ENCODE measurements around the gene AKR7A2. TPM values are rescaled to one million over a fixed set of nuclear protein-coding genes. Genes with fewer than 3 reads are reported as not detected.
"Not testable (repeated sequence)": the region's sequence is repeated elsewhere in the genome, so short reads cannot be mapped to it uniquely, and the experiment has no call there.

Gene AKR7A2
- total and polyA plus RNA-seq, 2 donors, result 45.6 to 53.1 TPM

DNA sequence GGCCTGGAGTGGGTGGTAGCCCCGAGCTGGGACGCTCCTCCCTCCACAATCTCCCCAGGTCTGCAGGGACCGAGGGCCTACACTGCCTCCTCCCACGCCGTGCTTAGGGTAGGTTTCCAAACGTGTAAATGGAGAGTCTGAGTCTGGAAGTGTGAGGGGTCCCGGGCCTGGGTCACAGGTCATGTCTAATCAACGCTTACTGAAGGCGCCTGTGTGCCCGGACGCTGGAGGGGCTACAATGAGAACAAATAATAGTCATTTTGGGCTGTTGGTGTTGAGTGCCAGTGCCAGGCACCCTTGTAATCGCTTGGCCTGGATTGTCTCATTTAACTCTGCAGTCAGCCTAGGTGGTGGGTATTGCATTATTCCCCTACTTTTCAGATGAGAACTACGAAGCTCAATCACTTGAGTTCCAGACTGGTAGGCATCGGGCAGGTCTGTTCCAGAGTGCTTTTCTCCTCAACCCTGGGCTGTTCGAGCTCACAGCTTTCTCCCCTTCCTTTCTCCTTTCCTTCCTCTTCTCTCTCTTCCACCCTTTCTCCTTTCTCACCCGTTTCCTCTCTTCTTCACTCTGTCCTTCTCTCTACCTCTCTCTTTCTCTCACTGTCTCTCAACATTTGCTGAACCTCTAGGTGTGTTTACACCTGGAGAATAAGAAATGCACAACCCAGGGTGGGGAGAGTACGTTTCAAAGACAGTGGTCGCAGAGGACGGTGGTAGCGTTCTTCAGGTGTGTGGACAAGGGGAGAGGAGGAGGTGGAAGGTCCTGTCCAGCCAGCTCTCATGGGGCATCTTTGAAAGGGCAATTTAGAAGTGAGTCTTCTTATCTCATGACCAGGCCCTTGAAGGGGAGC is 1.1 kb upstream of the AKR7A2 start:
- DNase-seq (ENCODE audit: extremely low spot score), result no peak
- Histone ChIP-seq H3K4me3 (ENCODE audit: low read depth, low read length) (peak overlapping the region; percentile 68), H3K27ac (ENCODE audit: low read depth) (peak overlapping the region; percentile 38), H3K4me1 (ENCODE audit: insufficient read depth) (no peaks in the 10 kb centered on the region), H3K36me3 (ENCODE audit: insufficient read depth) (peaks cover 3% of the 10 kb centered on the region)
- WGBS, result 41% methylated on average over 20 of the region's 20 CpGs

GRCh38 chr1:19311503-19311930 is 427 bp downstream of the AKR7A2 start:
- no peaks in the 10 kb centered on the region for H3K36me3 ChIP-seq (ENCODE audit: insufficient read depth)
- no peak overlapping the region for H3K27ac ChIP-seq (ENCODE audit: low read depth)
- no peak for DNase-seq (ENCODE audit: extremely low spot score)
- H3K4me1 ChIP-seq (ENCODE audit: insufficient read depth), result no peaks in the 10 kb centered on the region
- peak overlapping the region; percentile 68 for H3K4me3 ChIP-seq (ENCODE audit: low read depth, low read length)
- WGBS, result 1% methylated on average over 29 of the region's 29 CpGs

GRCh38 chr1:19310720-19311502 is 1.0 kb downstream of the AKR7A2 start:
- Histone ChIP-seq H3K27ac (ENCODE audit: low read depth) (no peak overlapping the region), H3K36me3 (ENCODE audit: insufficient read depth) (no peaks in the 10 kb centered on the region), H3K4me1 (ENCODE audit: insufficient read depth) (no peaks in the 10 kb centered on the region), H3K4me3 (ENCODE audit: low read depth, low read length) (peak overlapping the region; percentile 68)
- WGBS, result 45% methylated on average over 13 of the region's 13 CpGs
- no peak for DNase-seq (ENCODE audit: extremely low spot score)

DNA sequence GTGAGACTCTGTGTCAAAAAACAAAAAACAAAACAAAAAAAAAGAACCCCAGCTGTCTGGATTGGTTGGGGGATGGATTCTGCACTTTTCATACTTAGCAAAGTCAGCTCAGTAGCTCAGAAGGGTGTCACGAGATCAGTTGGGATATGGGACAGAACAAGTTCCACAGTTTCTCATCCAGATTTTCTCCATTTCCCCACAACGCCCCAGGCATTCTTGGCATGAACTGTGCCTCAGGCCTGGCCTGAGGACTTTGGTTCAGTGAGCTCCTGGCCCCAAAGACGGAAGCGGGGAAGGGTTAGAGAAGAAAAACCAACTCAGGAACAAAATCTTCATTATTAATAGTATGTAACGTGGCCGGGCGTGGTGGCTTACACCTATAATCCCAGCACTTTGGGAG is 1.9 kb downstream of the AKR7A2 start:
- 89% methylated on average over 7 of the region's 7 CpGs for WGBS
- no peaks in the 10 kb centered on the region for H3K4me1 ChIP-seq (ENCODE audit: insufficient read depth)
- no peaks in the 10 kb centered on the region for H3K36me3 ChIP-seq (ENCODE audit: insufficient read depth)
- H3K27ac ChIP-seq (ENCODE audit: low read depth), result no peak overlapping the region
- H3K4me3 ChIP-seq (ENCODE audit: low read depth, low read length), result no peak overlapping the region
- DNase-seq (ENCODE audit: extremely low spot score), result no peak

DNA sequence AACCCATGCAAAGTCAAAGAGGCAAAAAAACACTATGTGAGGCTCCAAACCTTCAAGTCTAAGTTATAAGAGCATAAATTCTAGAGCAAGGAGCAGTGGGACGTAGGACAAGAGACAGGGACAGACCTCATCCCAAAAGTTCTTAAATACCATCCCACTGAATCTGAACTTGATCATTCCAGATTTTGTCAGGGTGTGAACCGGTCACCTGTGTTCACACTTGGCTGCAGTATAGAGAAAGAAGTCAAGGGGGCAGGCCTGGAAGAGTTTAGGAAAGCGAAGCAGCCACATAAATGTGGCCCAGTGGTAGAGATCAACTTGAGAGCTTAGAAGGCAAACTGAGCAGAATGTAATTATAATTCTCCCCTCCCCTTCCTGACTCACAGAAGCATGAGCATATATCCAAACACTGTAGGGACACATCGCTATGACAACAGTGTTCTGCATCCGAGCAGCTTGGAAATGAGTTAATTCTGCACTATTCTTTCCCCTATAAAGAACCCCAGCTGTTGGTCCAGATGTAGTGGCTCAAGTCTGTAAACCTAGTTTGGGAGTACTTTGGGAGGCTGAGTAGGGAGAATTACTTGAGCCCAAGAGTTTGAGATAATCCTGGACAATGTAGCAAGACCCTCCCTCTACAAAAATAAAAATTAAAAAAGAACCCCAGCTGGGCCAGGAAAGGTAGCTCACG is 2.7 kb downstream of the AKR7A2 start:
- Histone ChIP-seq H3K4me3 (ENCODE audit: low read depth, low read length) (no peak overlapping the region), H3K36me3 (ENCODE audit: insufficient read depth) (peaks cover 2% of the 10 kb centered on the region), H3K27ac (ENCODE audit: low read depth) (no peak overlapping the region), H3K4me1 (ENCODE audit: insufficient read depth) (no peaks in the 10 kb centered on the region)
- WGBS, result 67% methylated on average over 6 of the region's 6 CpGs
- no peak for DNase-seq (ENCODE audit: extremely low spot score)

- Histone ChIP-seq H3K4me3 (ENCODE audit: low read depth, low read length) (no peak overlapping the region), H3K4me1 (ENCODE audit: insufficient read depth) (no peaks in the 10 kb centered on the region), H3K27ac (ENCODE audit: low read depth) (no peak overlapping the region), H3K36me3 (ENCODE audit: insufficient read depth) (peaks cover 2% of the 10 kb centered on the region)
- DNase-seq (ENCODE audit: extremely low spot score), result no peak
- 95% methylated on average over 3 of the region's 3 CpGs for WGBS
Measured at GRCh38 chr1:19308509-19308907, 3.4 kb downstream of the AKR7A2 start.

DNA sequence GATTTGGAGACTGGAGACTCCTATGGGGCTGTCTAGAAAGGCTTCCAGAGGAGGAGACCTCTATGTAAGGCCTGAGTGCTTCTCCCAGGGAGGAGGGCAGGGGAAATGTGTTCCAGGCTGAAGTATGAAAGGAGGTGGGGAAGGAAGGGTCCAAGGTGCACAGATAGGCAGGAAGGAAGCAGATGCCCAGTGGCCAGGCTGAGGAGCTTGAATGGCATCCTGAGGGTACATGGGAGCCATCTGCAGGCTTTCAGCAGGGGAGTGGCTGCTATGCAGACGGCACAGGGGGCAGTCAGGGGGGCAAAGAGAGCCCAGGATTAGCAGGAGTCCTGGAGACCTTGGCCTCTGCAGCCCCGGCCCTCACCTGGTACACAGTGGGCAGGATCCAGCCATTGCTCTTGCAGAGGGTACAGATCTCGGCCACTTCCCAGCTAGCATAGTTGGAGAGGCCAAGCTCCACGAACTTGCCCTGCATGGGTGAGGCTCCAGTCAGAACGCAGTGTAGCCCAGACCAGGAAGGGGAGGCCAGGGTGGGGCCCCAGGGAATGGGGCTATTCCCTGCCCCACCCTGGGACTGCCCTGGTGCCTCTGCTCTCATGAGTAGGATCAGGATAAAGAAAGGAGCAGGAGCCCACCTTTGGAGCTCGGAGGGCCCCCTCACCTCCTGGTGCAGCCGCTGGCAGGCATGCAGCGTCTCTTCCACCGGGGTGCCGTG is 4.0 kb downstream of the AKR7A2 start:
- WGBS, result 92% methylated on average over 10 of the region's 10 CpGs
- peaks cover 2% of the 10 kb centered on the region for H3K36me3 ChIP-seq (ENCODE audit: insufficient read depth)
- no peak overlapping the region for H3K27ac ChIP-seq (ENCODE audit: low read depth)

DNA sequence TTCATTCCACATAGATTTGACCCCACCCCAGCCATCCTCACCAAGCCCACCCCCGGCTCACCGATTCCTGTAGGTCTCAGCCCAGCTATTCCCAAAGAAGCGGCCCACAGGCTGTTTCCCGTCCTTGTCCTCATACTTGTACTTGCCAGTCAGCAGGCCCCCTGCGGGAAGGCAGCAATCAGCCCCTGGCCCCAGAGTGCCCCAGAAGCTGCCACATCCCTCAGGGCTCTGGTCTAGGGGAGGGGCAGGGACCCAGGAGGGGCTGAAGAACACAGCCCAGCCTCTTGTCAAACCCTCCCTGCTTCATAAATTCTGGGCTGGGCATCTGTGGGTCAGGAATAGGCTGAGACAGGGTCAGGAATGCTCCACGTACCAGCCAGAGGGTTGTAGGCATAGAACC is 5.0 kb downstream of the AKR7A2 start:
- Histone ChIP-seq H3K4me3 (ENCODE audit: low read depth, low read length) (no peak overlapping the region), H3K4me1 (ENCODE audit: insufficient read depth) (no peaks in the 10 kb centered on the region), H3K36me3 (ENCODE audit: insufficient read depth) (peaks cover 2% of the 10 kb centered on the region), H3K27ac (ENCODE audit: low read depth) (no peak overlapping the region)
- 95% methylated on average over 6 of the region's 6 CpGs for WGBS
- DNase-seq (ENCODE audit: extremely low spot score), result no peak

More for the DNA sequence above, 4.0 kb downstream of the AKR7A2 start:
- DNase-seq (ENCODE audit: extremely low spot score), result no peak
- H3K4me1 ChIP-seq (ENCODE audit: insufficient read depth), result no peaks in the 10 kb centered on the region
- no peak overlapping the region for H3K4me3 ChIP-seq (ENCODE audit: low read depth, low read length)

- no peak overlapping the region for H3K27ac ChIP-seq (ENCODE audit: low read depth)
- no peak for DNase-seq (ENCODE audit: extremely low spot score)
- H3K36me3 ChIP-seq (ENCODE audit: insufficient read depth), result peaks cover 2% of the 10 kb centered on the region
- WGBS, result 93% methylated on average over 11 of the region's 11 CpGs
- no peak overlapping the region for H3K4me3 ChIP-seq (ENCODE audit: low read depth, low read length)
- no peaks in the 10 kb centered on the region for H3K4me1 ChIP-seq (ENCODE audit: insufficient read depth)
Measured at GRCh38 chr1:19305880-19306279, 6.1 kb downstream of the AKR7A2 start.

DNA sequence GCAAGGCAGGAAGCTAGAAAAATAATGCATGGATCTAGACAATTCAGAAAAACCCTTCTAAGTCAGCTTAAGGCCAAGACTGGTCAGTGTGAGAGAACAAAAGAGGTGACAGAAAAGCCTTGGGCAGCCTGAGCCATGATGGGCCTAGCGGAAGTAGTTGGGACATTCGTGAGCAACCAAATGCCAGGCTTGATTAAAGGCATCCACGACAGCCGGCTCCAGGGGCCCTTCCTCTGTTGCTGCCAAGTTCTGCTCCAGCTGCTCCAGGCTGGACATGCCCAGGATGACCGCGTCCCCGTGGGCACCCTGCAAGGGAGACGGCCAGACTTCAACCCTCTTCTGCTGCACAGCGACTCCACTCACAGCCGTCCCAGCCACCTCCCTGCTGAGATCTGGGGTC is 7.9 kb downstream of the AKR7A2 start:
- not testable (repeated sequence) for H3K4me1 ChIP-seq (ENCODE audit: insufficient read depth)

DNA sequence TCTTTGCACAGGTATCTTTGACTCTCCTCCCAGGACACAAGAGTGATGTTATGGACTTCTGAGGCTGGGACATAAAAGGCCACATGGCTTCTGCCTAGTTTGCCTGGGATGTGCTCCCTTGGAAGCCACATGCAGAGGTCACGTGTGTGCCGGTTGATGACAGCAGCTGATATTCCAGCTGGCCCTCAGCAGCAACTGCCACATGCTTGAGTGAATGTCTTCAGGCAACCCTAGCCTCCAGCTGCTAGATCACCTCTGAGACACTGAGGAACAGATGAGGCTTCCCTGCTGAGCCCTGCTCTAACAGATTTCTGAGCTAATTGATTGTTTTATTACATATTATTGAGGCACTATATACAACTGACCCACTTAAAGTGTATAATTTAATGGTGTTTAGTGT is 11.7 kb downstream of the AKR7A2 start:
- 94% methylated on average over 2 of the region's 2 CpGs for WGBS
- H3K27ac ChIP-seq (ENCODE audit: low read depth), result no peak overlapping the region
- H3K4me1 ChIP-seq (ENCODE audit: insufficient read depth), result no peaks in the 10 kb centered on the region
- peaks cover 2% of the 10 kb centered on the region for H3K36me3 ChIP-seq (ENCODE audit: insufficient read depth)
- H3K4me3 ChIP-seq (ENCODE audit: low read depth, low read length), result no peak overlapping the region
- no peak for DNase-seq (ENCODE audit: extremely low spot score)

More for the DNA sequence above, 7.9 kb downstream of the AKR7A2 start:
- H3K36me3 ChIP-seq (ENCODE audit: insufficient read depth); H3K4me3 ChIP-seq (ENCODE audit: low read depth, low read length); H3K27ac ChIP-seq (ENCODE audit: low read depth); DNase-seq (ENCODE audit: extremely low spot score): not testable (repeated sequence)
- WGBS, result 94% methylated on average over 10 of the region's 10 CpGs

DNA sequence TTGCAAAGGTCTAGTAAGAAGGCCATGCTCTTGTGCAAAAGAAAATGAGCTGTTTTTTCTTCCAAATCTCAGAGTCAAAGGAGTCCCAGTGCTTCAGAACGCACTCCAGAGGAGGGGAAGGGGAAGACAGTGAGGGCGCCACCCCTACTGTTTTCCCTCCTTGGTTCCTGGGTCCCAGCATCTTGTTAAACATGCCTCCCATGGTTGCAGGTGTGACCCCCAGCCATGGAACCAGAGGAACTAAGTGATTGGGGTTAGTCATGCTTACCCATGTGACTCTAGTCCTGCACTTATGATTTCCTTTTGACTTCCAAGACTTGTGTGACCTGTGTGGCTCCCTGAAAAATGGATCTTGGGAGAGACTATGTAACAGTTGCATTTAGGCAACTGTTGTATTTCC is 17.3 kb downstream of the AKR7A2 start:
- WGBS, result 74% methylated on average over 2 of the region's 2 CpGs

DNA sequence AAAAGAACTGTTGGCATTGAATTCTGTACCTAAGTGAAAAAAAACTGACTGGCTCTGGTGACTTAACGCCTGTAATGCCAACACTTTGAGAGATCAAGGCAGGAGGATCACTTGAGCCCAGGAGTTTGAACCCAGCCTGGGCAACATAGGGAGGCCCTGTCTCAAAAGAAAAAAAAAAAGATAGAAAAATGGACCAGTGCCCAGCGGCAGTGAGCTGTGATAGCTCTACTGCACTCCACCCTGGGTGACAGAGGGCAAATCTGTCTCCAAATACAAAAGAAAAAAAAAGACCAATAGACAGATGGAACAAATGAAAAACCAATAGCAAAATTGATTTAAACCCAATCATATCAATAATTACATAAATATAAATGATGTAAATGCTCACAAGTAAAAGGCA is 22.7 kb downstream of the AKR7A2 start:
- no peaks in the 10 kb centered on the region for H3K4me1 ChIP-seq (ENCODE audit: insufficient read depth)
- no peak for DNase-seq (ENCODE audit: extremely low spot score)
- no peaks in the 10 kb centered on the region for H3K36me3 ChIP-seq (ENCODE audit: insufficient read depth)
- H3K27ac ChIP-seq (ENCODE audit: low read depth), result no peak overlapping the region
- WGBS, result 56% methylated on average over 2 of the region's 2 CpGs
- no peak overlapping the region for H3K4me3 ChIP-seq (ENCODE audit: low read depth, low read length)

More for the DNA sequence above, 17.3 kb downstream of the AKR7A2 start:
- Histone ChIP-seq H3K4me3 (ENCODE audit: low read depth, low read length) (no peak overlapping the region), H3K27ac (ENCODE audit: low read depth) (no peak overlapping the region), H3K4me1 (ENCODE audit: insufficient read depth) (no peaks in the 10 kb centered on the region), H3K36me3 (ENCODE audit: insufficient read depth) (no peaks in the 10 kb centered on the region)
- no peak for DNase-seq (ENCODE audit: extremely low spot score)

Measured in urinary bladder (tissue), 4 donors.